WERI-Rb-1 (cell line): ENCODE data around the gene HUNK.

Source experiments
- DNase-seq: peaks from one replicate; pipeline ENCODE4 v3.0.0-alpha.2; 2020
- H3K27ac ChIP-seq: fragments of 250-450 bp; sonication (Bioruptor Pico); 2 replicates; pipeline ENCODE4 v1.5.1; 2020; ENCODE audit warnings: mild to moderate bottlenecking, moderate library complexity
- H3K27me3 ChIP-seq: fragments of 250-450 bp; sonication (Bioruptor Pico); 2 replicates; pipeline ENCODE4 v1.5.1; 2021; ENCODE audit warnings: mild to moderate bottlenecking, low read depth, moderate library complexity; ENCODE audit not compliant: insufficient read depth, severe bottlenecking
- H3K36me3 ChIP-seq: fragments of 250-450 bp; sonication (Bioruptor Pico); 2 replicates; pipeline ENCODE4 v1.5.1; 2020; ENCODE audit warnings: mild to moderate bottlenecking, moderate library complexity
- H3K4me3 ChIP-seq: 2 replicates; pipeline ENCODE4 v1.5.1; 2011; ENCODE audit warnings: low read depth, mild to moderate bottlenecking, control low read depth, low read length
- H3K9me3 ChIP-seq: fragments of 250-450 bp; sonication (Bioruptor Pico); 2 replicates; pipeline ENCODE4 v1.5.1; 2021; ENCODE audit warnings: mild to moderate bottlenecking, moderate library complexity; ENCODE audit not compliant: severe bottlenecking
- CTCF ChIP-seq: IDR thresholded peaks from 2 replicates; pipeline ENCODE4 v1.5.1; 2011; ENCODE audit warnings: low read depth, mild to moderate bottlenecking, control low read depth, inconsistent platforms, low read length

HUNK gene

GRCh38 chr21:31893851-31894415 lies 21.1 kb downstream of the HUNK start:
- no peak for DNase-seq
- Histone ChIP-seq H3K4me3 (no peak overlapping the region), H3K27me3 (no peaks in the 10 kb centered on the region), H3K27ac (no peak overlapping the region), H3K36me3 (peaks cover 30% of the 10 kb centered on the region), H3K9me3 (no peaks in the 10 kb centered on the region)
- no peak for TF ChIP-seq CTCF

GRCh38 chr21:31894457-31894856 lies 21.6 kb downstream of the HUNK start:
- Histone ChIP-seq H3K4me3 (no peak overlapping the region), H3K36me3 (peaks cover 30% of the 10 kb centered on the region), H3K9me3 (no peaks in the 10 kb centered on the region), H3K27me3 (no peaks in the 10 kb centered on the region), H3K27ac (no peak overlapping the region)
- TF ChIP-seq CTCF = no peak
- no peak for DNase-seq

- H3K9me3 ChIP-seq = no peaks in the 10 kb centered on the region
- no peaks in the 10 kb centered on the region for H3K27me3 ChIP-seq
- no peak for TF ChIP-seq CTCF
- peaks cover 30% of the 10 kb centered on the region for H3K36me3 ChIP-seq
- H3K27ac ChIP-seq = no peak overlapping the region
- no peak for DNase-seq
- no peak overlapping the region for H3K4me3 ChIP-seq
Measured at GRCh38 chr21:31895077-31895835, 22.4 kb downstream of the HUNK start.

GRCh38 chr21:31896019-31896418 lies 23.2 kb downstream of the HUNK start:
- peaks cover 30% of the 10 kb centered on the region for H3K36me3 ChIP-seq
- H3K9me3 ChIP-seq = no peaks in the 10 kb centered on the region
- no peak for TF ChIP-seq CTCF
- H3K27me3 ChIP-seq = no peaks in the 10 kb centered on the region
- DNase-seq = no peak
- no peak overlapping the region for H3K4me3 ChIP-seq
- no peak overlapping the region for H3K27ac ChIP-seq

- no peak overlapping the region for H3K27ac ChIP-seq
- H3K36me3 ChIP-seq = peaks cover 30% of the 10 kb centered on the region
- no peak overlapping the region for H3K4me3 ChIP-seq
- H3K27me3 ChIP-seq = no peaks in the 10 kb centered on the region
- TF ChIP-seq CTCF = no peak
- no peak for DNase-seq
- H3K9me3 ChIP-seq = no peaks in the 10 kb centered on the region
Measured at GRCh38 chr21:31897311-31897710, 24.5 kb downstream of the HUNK start.
